ENCODE data around the gene CDKN2AIPNL. TPM values are rescaled to one million over a fixed set of nuclear protein-coding genes. Genes with fewer than 3 reads are reported as not detected.

Gene CDKN2AIPNL
- total and polyA plus RNA-seq, 11 donors = 26.6 to 87.5 (median 32.4) TPM

DNA sequence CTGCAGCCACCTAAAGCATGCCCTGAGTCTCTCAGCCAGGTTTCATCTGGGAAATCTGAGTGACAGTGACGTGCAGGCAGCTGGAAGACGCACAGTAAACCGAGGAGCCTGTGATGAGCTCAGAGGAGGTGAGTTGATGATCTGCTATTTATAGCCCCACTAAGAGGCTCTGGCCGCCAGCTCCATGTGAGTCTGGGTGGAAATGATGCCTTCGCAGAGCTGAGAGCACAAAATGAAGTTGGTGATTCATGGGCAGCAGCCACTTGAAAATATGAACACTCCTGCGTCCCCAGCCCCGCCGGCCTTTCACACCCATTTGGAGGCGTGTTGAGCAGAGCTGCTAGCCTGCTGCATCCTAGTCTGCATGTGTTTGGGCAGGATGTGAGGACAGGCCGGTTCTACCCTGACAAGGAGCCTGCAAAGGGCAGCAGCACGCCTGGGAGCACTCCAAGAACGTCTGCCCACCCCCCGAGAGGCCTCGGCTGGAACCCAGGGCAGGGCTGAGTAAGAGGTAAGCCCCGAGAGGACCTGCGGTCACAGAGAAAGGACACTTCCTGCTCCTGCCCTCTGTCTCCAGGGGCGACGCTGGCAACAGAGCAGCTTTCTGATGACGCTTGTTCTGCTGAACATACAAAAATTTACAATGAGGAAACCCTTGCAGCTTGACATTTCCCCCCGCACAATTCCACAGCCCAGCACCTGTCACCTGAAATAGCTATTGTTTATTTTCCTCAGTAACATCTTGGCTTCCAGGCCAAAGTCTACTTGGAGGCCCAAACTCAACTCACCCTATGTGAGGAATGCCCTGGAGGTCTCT is 25.1 kb upstream of the CDKN2AIPNL start:
- intact Hi-C loops (cut with DNase I) = loop anchor here in 5 of 10 donors (1.0 to 10.0 kb wide), 7 partner anchors 24 to 128 kb away; no protein-coding TSS in a partner anchor
- TF ChIP-seq, protein P1, sequence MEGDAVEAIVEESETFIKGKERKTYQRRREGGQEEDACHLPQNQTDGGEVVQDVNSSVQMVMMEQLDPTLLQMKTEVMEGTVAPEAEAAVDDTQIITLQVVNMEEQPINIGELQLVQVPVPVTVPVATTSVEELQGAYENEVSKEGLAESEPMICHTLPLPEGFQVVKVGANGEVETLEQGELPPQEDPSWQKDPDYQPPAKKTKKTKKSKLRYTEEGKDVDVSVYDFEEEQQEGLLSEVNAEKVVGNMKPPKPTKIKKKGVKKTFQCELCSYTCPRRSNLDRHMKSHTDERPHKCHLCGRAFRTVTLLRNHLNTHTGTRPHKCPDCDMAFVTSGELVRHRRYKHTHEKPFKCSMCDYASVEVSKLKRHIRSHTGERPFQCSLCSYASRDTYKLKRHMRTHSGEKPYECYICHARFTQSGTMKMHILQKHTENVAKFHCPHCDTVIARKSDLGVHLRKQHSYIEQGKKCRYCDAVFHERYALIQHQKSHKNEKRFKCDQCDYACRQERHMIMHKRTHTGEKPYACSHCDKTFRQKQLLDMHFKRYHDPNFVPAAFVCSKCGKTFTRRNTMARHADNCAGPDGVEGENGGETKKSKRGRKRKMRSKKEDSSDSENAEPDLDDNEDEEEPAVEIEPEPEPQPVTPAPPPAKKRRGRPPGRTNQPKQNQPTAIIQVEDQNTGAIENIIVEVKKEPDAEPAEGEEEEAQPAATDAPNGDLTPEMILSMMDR (IDR thresholded peaks at IDR 0.05) = no peak
- TF ChIP-seq POLR2A (IDR thresholded peaks at IDR 0.05) = no peak
- H3K36me3 ChIP-seq = no peaks in the 10 kb centered on the region
- peak overlapping the region; percentile 41 to 95 (median 84) for H3K27ac ChIP-seq
- WGBS, 4 donors = 9 to 28% (median 13%) methylated on average over 19 to 20 of the region's 20 CpGs
- H3K4me3 ChIP-seq = peak overlapping the region in 5 of 12 donors; percentile 19 to 30 (median 24)
- peak; percentile 46 to 90 (median 73) for DNase-seq
- H3K9me3 ChIP-seq = no peaks in the 10 kb centered on the region
- H3K27me3 ChIP-seq = no peaks in the 10 kb centered on the region
- peaks cover 18 to 40% (median 37%) of the 10 kb centered on the region in 12 donors for H3K4me1 ChIP-seq
- ATAC-seq = peak; percentile 74 to 89 (median 85)

DNA sequence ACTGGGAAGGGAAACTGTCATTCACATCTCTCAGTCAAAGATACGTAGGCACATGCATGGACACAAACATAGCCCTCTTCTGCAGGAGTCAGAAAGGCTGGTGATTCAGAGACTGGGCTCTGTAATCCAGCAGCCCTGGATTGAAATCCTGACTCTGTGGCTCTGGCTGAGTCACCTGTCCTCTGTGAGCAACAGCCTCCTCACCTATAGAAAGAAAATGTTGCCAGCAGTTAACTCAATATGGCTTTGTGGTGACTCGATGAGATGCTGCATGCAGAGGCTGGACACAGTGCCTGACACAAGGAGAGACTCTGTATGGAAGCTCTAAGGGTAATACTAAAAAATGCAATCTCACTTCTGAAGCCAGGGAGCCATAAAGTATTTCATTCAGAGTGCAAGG is 23.9 kb upstream of the CDKN2AIPNL start:
- no peak for DNase-seq
- Histone ChIP-seq H3K9me3 (no peaks in the 10 kb centered on the region), H3K36me3 (no peaks in the 10 kb centered on the region), H3K4me3 (no peak overlapping the region), H3K4me1 (peaks cover 18 to 40% (median 37%) of the 10 kb centered on the region in 12 donors), H3K27me3 (no peaks in the 10 kb centered on the region), H3K27ac (peak overlapping the region in 3 of 12 donors; percentile 83 to 95 (median 87))
- intact Hi-C loops (cut with DNase I) = loop anchor here in 1 of 10 donors (10.0 kb wide), 1 partner anchor 129 kb away; no protein-coding TSS in a partner anchor
- no peak for ATAC-seq
- TF ChIP-seq, protein P1 (IDR thresholded peaks at IDR 0.05) = no peak
- no peak for TF ChIP-seq POLR2A (IDR thresholded peaks at IDR 0.05)
- WGBS, 4 donors = 64 to 96% (median 95%) methylated on average over 2 of the region's 2 CpGs

DNA sequence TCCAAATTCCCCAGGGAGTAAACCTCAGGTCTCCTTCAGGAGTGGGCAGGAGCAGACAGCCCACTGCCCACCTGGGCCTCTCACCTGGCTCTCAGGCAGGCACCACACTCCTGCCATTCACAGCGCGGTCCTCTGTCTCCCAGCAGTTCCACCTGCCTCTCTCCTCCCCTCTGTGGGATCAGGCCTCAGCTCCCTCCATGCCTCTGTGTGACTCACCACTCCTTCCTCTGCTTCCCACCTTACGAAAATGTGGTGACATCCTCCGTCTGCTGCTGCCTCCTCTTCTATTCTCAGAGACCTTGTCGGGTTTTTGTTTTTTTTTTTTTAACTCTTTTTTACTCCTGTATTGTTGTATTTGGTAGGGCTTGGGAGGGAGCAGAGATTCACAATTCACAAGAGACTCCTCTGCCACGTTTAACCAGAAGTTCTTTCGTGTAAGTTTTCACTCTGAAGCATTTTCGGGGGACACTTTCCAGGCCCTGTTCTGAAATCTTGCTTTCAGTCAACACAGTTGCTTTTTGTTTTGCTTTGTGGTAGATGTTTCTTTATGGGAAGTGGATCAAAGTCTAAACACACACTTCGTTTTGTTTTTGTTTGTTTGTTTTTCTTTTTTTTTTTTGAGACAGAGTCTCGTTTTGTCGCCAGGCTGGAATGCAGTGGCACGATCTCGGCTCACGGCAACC is 21.1 kb upstream of the CDKN2AIPNL start:
- ATAC-seq = no peak
- no peak overlapping the region for H3K27ac ChIP-seq
- no peak overlapping the region for H3K4me3 ChIP-seq
- no peaks in the 10 kb centered on the region for H3K27me3 ChIP-seq
- TF ChIP-seq POLR2A (IDR thresholded peaks at IDR 0.05) = no peak
- TF ChIP-seq, protein P1 (IDR thresholded peaks at IDR 0.05) = no peak
- H3K9me3 ChIP-seq = no peaks in the 10 kb centered on the region
- 78 to 82% (median 81%) methylated on average over 14 of the region's 14 CpGs for WGBS, 4 donors
- DNase-seq = no peak
- H3K36me3 ChIP-seq = no peaks in the 10 kb centered on the region
- H3K4me1 ChIP-seq = peaks cover 9 to 19% (median 18%) of the 10 kb centered on the region in 12 donors
- intact Hi-C loops (cut with DNase I) = loop anchor here in 1 of 10 donors (10.0 kb wide), 1 partner anchor 132 kb away; no protein-coding TSS in a partner anchor

DNA sequence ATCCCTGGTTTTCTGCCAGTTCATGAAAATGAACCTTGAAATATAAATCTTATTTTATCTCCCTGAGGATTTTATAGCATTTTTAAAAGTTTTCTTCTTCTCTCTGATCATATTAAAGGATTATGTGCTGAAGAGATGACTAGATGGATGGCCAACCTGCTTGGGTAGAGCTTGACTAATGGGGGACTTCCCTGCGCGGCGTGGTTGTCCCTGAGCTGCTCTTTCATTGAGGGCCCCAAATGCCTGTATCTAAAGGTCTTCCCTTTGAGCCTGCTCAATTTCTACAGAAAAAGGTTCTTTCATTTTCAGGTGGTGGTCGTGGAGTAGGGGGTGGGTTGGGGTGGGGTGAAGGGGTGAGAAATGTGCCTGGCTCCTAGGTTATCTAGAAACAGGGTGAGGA is 20.5 kb upstream of the CDKN2AIPNL start:
- TF ChIP-seq, protein P1 (IDR thresholded peaks at IDR 0.05) = no peak
- TF ChIP-seq POLR2A (IDR thresholded peaks at IDR 0.05) = no peak
- Histone ChIP-seq H3K36me3 (no peaks in the 10 kb centered on the region), H3K27ac (no peak overlapping the region), H3K4me1 (peaks cover 2 to 13% (median 11%) of the 10 kb centered on the region in 12 donors), H3K27me3 (no peaks in the 10 kb centered on the region), H3K4me3 (no peak overlapping the region), H3K9me3 (no peaks in the 10 kb centered on the region)
- DNase-seq = no peak
- ATAC-seq = no peak
- WGBS, 4 donors = 78 to 100% (median 94%) methylated on average over 4 of the region's 4 CpGs
- intact Hi-C loops (cut with DNase I) = loop anchor here in 1 of 10 donors (10.0 kb wide), 1 partner anchor 133 kb away; no protein-coding TSS in a partner anchor
